ENCODE results near the gene PYGB.
"Not testable (repeated sequence)": the region's sequence is repeated elsewhere in the genome, so short reads cannot be mapped to it uniquely, and the experiment has no call there.

PYGB gene

DNA sequence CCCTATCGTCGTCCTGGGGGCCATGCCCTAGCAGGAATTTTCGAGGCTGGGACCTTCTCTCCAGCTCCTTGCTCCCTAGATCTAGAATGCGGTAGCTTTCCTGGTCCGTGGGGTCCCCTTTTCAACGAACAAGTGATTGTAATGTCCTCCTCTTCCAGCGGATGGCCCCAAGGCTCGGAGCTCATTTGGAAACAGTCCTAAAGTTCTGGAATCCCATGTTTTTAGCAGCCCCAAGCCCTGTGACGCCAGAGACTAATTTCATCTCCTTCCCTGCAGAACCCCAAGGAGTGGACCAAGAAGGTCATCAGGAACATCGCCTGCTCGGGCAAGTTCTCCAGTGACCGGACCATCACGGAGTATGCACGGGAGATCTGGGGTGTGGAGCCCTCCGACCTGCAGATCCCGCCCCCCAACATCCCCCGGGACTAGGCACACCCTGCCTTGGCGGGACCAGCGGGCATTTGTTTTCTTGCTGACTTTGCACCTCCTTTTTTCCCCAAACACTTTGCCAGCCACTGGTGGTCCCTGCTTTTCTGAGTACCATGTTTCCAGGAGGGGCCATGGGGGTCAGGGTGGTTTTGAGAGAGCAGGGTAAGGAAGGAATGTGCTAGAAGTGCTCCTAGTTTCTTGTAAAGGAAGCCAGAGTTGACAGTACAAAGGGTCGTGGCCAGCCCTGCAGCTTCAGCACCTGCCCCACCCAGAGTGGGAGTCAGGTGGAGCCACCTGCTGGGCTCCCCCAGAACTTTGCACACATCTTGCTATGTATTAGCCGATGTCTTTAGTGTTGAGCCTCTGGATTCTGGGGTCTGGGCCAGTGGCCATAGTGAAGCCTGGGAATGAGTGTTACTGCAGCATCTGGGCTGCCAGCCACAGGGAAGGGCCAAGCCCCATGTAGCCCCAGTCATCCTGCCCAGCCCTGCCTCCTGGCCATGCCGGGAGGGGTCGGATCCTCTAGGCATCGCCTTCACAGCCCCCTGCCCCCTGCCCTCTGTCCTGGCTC, 48.5 kb downstream of the PYGB start:
- DNase-seq: no peak

DNA sequence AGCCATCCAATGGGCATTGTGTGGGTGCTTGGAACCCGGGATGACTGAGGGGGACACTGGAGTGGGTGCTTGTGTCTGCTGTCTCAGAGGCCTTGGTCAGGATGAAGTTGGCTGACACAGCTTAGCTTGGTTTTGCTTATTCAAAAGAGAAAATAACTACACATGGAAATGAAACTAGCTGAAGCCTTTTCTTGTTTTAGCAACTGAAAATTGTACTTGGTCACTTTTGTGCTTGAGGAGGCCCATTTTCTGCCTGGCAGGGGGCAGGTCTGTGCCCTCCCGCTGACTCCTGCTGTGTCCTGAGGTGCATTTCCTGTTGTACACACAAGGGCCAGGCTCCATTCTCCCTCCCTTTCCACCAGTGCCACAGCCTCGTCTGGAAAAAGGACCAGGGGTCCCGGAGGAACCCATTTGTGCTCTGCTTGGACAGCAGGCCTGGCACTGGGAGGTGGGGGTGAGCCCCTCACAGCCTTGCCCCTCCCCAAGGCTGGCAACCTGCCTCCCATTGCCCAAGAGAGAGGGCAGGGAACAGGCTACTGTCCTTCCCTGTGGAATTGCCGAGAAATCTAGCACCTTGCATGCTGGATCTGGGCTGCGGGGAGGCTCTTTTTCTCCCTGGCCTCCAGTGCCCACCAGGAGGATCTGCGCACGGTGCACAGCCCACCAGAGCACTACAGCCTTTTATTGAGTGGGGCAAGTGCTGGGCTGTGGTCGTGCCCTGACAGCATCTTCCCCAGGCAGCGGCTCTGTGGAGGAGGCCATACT, 49.4 kb downstream of the PYGB start:
- no peak for DNase-seq

DNA sequence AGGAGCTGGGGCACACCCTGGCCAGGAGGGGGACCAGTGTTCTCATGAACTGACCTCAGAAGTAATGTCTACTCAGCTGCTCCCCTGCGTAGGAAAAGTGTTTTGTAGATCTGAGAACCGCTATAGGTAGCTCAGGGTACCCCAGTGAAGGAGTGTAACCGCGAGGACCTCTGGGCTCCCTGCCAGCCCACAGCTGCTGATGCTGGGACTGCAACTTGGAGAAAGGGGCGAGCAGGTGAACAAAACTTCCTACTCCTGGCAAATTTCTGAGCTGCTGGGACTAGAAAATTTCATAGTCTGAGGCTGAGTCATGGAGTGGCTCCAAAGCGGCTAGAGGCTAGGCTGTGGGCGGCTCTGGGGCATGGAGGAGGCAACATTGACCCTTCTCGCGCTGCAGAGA, 51.9 kb downstream of the PYGB start:
- no peak for DNase-seq

DNA sequence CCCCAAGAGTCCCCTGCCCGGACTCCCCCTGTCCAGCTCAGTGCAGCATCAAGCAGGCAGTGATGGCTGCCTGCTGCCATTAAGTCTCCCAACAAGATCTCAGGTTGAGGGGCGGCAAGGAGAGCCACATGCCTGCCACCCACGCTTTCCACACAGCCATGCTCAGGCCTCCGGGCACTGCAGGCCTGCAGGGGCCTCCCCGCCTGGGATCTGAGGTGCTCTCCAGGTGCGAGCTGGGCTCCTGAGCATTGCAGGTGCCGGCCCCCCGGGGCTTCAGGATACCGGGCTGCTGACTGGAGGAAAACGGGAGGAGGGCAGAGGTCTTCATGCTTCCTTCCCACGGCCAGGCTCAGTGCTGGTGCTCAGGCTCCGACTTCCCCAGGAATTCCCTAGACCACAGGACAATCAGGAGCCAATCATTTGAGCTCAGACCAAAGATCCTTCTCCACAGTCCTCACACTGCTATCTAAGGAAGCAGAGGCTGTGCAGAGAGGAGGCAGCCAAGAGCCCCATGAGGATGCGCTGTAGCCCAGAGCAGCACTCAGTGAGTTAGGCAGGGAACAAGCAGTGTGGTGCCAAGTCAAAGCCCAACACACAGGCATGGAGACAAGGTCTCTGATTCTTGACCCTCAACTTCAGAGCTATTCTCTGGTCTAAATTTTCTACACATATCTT, 52.7 kb downstream of the PYGB start:
- no peak for DNase-seq

DNA sequence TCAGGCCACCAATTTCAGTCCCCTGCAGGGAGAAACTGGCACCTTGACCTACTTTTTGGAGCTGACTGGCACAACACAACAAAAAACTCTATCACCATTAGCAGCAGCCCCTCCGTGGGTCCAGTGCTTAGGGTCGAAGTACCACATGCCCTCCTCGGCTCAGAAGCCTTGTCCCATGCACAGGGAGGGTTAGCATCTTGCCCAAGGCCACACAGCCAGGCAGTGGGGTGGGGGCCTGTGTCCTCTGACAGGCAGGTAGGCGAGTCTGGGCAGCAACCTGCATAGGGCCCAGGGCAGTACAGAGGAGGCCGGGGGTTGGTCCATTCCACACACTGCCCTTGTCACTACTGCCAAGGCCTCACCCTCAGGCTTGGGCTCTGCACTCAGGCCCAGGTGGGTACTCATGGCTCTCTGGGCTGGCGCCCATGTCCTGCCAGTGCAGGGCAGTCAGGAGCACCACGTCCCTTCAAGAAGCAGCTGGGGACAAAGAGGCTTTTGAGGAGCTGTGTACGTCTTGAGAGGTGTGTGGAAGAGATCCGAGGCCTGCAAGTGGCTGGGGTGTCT, 53.6 kb downstream of the PYGB start:
- DNase-seq: no peak

DNA sequence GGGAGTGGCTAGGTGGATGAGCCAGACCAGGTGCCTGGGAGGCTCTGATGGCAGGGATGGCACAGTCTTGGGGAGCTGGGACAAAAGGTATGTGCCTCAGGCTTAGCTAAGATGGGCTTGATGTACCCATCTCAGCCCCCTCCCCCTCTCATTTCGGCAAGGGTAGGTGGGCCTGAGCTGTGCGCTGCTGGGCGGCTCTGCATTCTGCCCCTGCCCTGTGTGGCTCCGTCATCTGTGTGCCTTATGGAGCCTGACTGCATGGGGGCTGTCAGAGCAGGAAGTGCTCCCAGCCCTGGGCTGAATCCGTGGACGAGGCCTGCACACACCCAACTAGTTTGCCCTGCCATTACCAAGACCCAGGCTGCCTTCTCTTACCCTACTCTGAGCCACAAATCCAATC, 54.7 kb downstream of the PYGB start:
- DNase-seq: no peak

DNA sequence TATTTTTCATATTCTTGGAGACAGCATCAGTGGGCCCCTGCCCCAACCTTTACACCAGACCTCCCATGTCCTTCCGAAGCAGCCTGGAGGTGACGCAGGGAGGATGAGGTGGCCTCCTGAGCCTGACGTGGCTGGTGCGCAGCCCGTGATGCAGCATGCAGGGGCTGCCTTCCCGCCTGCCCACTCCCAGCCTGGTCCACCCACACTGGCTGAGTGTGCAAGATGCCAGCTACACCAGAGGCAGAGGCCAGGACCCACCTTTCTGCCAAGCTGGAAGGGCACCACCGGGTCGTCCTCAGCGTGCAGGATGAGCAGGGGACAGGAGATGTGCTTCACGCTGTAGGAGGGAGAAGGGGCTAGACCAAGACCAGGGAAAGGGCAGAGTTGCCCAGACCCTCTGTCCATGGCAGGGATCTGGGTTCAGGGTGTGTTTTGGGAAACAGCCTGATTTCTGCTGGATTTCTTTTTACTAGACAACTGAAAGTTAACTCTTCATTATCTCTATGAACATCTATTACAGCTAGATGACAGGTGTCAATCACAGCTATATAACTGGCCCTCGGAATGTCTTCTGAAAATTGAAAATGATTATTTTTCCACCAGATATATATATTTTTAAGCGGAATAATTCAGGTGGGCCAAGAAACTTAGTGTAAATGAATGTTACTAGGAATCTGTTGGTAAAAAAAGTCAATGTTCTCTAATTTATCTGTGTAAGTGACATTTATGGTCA, 55.6 kb downstream of the PYGB start:
- DNase-seq: no peak

DNA sequence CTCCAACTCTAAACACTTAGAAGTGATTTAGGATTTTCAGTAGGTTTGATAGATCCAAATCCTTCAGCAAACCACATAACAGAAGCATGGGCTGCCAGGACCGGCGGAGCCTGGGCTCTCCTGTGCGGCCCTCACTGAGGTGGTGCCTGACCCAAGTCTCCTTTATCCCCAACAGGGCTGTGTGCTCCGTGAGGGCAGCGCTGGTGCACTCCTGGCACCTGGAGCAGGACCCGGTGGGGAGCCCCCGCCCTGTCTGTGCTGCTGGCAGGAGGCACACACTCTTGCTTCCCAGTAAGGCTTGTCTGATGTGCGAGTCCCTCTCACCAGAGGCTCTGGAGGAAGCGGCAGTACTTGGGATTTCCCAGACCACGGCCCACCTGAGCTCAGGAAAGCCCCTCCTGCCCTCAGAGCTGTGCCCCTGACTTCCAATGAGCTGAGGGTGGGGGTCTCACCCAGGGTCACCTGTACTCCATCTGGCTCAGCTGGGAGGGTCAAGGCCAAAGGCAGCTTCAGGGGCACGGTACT, 56.2 kb downstream of the PYGB start:
- DNase-seq: no peak

DNA sequence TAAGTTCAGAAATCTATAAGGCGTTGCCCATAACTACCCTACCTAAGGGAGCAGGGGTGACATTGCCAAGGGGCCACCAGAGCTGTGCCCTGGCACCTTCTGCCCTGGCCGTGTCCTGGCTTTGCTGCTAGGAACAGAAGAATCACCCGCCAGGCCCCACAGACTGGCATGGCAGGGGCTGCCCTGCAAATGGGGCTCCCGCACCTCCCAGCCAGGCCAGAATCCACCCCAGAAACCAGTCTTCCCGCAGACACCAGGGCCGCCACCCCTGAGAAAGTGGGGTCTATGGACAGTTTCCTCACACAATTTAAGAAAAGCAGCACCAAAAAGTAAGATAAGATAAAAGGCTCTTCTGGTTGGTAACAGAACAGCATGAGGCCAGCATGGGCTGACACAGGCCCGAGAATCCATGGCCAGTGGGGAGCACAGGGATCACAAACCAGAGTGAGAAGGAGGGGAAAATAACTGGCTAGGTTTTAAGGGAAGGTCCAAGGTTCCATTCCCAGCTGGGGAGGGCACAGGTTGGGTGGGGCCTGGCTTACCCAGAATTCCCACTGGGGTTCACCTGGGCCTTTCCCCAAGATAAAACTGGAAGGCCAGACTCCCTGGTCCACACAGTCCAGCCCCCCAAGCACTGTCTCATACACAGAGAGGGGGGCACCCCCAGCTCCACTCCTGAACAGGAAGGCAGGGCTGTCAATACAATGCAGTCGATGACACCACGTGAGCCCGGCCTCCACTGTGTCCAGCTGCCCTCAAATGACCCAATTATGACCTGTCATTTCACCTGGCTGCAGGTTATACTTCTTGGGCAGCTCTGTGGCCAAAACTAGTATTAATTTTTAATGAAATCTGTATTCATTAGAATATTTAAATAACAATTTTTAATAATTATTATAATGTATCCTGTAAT, 59.4 kb downstream of the PYGB start:
- DNase-seq: no peak

DNA sequence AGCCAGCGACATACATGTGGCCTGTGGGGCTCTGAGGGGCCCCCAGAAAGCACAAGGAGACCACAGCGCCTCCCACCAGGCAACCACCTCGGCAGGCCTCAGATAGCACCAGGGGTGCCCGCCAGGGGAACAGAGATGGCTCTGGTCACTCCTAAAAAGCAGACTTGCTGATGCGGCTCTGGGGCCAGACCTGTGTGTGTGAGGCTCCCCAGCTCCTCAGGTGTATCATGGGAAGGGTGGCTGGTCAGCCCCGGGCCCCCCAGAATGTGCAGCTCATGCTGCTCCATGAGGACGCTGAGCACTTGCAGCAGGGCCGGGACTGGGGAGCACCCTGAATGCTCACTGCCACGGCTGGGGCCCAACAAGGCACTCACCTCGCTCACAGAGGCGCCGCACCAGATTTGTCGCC, 60.2 kb downstream of the PYGB start:
- no peak for DNase-seq

DNA sequence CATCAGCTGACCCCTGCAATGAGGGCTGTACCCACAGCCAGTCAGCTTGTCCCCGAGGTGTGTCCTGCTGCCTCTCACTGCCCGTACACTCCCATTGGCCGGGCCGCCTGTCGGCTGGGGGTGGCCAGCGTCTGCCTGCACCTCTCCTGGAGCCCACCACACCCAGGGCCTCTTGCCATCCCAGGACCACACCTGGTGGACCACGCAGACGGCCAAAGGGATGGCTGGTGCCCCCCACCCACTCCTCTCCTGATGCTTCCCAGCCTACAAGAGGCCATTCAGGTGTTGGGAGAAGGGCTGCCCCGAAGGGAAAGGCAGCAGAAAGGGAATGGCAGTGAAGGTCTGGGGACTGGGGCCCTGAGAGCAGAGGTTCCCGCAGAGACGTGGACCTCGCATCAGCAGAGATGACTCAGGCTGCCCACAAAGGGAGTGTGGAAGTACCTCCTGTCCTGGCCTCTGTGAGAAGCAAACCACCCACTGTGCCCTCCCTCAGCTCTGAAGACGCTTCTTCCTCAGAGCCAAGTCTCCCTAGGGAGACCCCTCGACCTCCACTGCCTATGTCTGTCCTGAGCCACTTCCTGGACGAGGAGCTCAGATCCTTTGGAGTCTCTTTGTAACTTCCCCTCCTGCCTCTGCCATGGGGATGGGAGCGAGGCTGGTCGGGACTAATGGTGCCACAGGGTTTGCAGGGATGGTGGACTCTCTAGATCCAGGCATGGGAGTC, 60.9 kb downstream of the PYGB start:
- no peak for DNase-seq

DNA sequence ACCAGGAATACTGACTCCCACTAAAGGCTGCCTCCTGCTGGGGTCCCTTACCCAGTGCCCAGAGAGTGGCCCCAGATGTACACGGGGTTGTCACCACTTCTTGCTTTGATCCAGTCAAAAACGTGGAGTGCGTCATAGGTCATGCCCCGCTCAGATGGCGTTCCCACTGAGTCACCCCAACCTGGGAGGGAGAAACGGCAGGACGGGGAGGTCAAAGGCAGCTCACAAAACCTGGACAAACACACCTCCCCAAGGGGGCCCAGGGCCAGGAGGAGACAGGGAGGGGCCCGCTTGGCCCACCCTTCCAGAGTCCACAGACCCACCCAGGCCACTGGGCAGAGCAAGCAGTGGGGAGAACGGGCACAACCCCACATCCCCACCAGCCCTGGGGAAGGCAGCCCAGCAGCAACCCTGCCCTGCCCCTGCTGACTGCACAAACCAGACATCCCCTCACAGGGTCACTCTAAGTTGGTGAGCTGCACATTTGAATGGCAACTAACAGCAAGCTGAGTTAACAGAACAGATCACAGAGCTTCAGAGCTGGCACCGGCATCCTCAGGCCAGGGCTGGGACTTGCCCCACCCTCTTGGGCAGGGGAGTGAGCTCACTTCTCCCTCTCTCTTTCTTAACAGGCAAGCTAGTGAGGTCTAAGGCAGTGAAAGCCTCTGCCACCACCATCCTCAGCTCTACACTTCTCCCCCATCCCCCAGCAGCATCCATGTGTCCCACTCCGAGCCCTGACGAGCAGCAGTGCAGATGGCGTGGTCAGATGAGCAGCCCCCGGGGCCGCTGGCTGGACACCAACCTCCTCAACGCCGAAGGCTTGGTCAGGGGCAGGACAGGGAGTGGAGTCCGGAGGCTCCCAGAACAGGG, 61.7 kb downstream of the PYGB start:
- no peak for DNase-seq

DNA sequence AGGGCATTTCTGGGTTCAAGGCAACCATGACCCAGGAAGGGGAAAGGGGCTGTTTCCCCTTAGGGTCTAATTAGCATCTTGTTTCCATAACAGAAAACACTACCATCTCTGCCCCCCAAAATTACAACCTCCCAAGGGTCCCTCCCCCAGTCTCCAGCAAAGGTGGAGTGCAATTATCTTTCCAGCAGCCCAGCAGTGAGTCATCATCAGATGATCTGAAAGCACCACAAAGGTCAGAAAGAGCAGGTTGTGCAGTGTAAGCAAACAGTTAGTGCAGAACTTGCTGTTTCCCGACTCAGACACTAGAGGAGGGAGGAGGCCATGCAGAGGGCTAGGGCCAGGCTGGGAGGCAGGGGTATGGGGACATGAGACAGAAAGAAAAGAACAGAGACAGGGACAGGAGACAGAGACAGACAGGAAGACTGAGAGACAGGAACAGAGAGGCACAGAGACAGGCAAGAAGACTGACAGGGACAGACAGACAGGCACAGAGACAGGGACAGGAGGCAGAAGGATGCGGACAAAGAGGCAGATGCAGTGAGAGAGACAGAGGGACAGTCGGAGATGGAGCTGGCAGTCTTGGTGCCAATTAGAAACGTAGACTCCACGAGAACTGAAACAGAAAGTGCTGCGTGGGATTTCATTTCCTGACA, 62.5 kb downstream of the PYGB start:
- DNase-seq: no peak

DNA sequence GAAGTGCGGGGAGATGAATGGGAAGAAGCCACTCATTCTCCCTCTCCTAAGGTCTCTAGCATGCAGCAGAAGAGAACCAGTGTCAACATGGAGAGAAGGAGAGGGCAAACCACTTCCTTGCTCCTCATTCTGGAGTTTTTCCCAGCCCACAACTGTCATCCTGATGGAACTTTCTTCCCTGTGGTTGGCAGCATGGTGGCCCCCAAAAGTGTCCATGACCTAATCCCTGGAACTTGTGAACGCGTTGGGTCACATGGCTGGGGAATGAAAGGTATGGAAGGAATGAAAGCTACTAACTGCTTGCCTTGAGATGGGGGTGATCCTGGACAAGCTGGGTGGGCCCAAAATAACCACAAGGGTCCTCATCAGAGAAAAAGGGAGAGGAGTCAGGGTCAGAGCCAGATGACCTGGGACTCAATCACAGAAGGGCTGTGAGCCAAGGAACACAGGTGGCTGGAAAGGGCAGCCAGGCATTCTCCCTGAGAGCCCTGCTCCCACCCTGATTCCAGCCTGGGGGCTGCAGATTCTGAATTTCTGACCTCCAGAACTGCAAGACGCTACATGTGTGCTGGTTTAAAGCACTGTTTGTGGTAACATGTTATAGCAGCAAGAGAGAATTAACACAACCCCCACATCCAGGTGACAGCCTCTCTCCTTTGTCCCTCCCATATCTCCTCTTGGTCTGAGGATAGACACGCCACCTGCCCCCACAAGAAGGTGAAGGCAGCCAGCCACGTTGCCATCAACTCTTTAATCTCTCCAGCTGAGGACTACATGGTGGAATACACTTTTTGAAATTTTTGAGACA, 63.2 kb downstream of the PYGB start:
- no peak for DNase-seq

DNA sequence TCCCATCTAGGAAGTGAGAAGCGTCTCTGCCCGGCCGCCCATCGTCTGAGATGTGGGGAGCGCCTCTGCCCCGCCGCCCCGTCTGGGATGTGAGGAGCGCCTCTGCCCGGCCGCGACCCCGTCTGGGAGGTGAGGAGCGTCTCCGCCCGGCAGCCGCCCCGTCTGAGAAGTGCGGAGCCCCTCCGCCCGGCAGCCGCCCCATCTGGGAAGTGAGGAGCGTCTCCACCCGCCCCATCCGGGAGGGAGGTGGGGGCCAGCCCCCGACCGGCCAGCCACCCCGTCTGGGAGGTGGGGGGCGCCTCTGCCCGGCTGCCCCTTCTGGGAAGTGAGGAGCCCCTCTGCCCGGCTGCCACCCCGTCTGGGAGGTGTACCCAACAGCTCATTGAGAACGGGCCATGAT, 64.8 kb downstream of the PYGB start:
- not testable (repeated sequence) for DNase-seq

DNA sequence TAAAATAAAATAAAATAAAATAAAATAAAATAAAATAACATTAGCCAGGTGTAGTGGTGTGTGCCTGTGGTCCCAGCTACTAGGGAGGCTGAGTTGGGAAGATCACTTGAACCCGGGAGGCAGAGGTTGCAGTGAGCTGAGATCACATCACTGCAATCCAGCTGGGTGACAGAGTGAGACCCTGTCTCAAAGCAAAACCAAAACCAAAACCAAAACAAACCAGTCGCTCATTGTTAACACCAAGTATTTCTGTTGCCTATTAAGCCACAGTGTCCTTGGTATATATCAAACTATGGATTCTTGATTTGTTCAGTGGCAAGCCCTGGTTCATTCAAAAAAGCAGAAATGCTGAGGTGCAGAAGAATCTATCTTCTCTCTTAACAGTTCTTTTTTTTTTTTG, 65.7 kb downstream of the PYGB start:
- DNase-seq: no peak

DNA sequence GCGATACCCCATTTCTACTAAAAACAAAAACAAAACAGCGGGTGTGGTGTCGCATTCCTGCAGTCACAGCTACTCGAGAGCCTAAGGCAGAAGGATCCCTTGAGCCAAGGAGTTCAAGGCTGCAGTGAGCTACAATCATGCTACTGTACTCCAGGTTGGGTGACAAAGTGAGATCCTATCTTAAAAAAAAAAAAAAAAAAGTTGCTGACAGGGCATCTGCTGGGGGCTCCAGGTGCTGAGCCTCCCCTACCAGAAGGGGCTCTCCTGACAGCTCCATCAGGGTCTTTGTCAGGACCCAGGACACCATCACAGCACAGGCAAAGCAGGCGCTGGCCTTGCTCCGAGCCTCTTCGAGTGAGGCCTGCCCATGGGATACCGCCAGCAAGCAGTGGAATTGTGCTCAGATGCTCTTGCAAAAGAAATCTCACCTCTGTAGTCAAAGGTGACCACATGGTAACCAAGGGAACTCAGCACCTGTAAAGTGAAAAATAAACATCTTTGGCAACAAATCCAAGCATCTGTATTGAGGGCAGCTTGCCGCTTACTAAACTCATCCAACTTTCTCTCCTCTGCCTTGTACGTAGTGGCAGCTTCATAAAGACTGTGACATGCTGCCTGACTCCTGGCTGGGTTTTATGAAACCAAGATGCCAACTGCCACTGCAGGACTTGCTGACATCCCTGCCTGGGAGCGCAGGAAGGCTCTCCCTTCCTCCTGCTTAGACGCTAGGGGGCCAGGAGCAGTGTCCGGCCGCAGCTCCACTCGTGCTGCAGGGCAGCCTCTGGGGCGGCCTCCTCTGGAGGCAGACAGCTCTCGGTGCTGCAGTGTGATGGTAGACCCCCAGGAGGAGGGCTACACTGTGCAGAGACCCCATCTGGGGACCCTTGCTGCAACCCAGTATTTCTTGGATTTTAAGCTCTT, 66.9 kb downstream of the PYGB start:
- DNase-seq: no peak

Data from activated gamma-delta T cell (primary cell).